SU-DHL-6 (cell line): ENCODE results near the gene RECQL5.

ENCODE experiments used
- CTCF ChIP-seq: fragments of 200-600 bp; sonication (generic); IDR thresholded peaks from one replicate; pipeline ENCODE4 v1.5.1; 2017; ENCODE audit warnings: antibody characterized with exemption, mild to moderate bottlenecking, low read length, moderate library complexity; ENCODE audit not compliant: insufficient read depth, poor library complexity, severe bottlenecking
- EZH2phosphoT487 ChIP-seq: fragments of 200-600 bp; sonication (generic), shearing (Covaris generic); conservative IDR thresholded peaks from 2 replicates; pipeline ENCODE4 v1.6.1; 2018; ENCODE audit warnings: mild to moderate bottlenecking, antibody characterized with exemption, low read length, moderate library complexity, mixed read lengths

GRCh38 chr17:75642784-75643642, 23.9 kb downstream of the RECQL5 start:
- TF ChIP-seq CTCF, result no peak
- no peak for TF ChIP-seq EZH2phosphoT487
